HepG2 (cell line): ENCODE data around the gene TMEM165.

Source experiments
- CEBPB ChIP-seq: IDR thresholded peaks from 2 replicates; pipeline ENCODE4 v1.6.1; 2011; ENCODE audit warnings: low read depth, low read length, improper control_type of control experiment, borderline replicate concordance
- HES4 ChIP-seq: sonication (generic); formaldehyde crosslinking; IDR thresholded peaks from 2 replicates; pipeline ENCODE4 v1.9.0; 2021; ENCODE audit warnings: mild to moderate bottlenecking, missing genetic modification reagents, borderline replicate concordance
- ZNF292 ChIP-seq: sonication (generic); formaldehyde crosslinking; IDR thresholded peaks from 2 replicates; pipeline ENCODE4 v1.8.1; 2022; ENCODE audit warnings: mild to moderate bottlenecking, low read depth, missing genetic modification reagents, borderline replicate concordance
- ZSCAN29 ChIP-seq: sonication (generic); formaldehyde crosslinking; conservative IDR thresholded peaks from 2 replicates; pipeline ENCODE4 v1.4.0; 2020; ENCODE audit warnings: mild to moderate bottlenecking, missing genetic modification reagents

DNA sequence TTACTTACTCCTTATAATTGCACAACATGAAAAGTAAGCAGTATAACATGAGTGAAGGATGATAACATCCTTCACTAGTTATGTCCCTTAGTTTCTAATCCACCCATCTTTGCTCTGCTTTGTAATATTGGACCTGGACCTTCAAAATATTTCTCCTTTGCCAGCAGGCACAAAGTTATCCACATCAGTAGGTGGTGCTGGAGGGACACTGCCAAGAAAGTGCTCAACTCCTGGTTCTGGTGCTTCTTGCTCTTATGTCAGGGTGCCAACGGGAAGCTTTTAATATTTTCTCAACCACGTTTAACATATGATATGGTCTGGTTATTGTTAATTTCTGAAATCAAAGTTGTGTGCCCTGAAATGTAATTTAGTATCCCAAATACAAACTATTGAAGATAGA lies 49.1 kb downstream of the TMEM165 start:
- TF ChIP-seq HES4 (CRISPR knock-in tag) (no peak), ZSCAN29 (CRISPR knock-in tag) (no peak), CEBPB (no peak), ZNF292 (CRISPR knock-in tag) (no peak)
